ENCODE measurements around the gene ACVR2A.

ACVR2A gene

DNA sequence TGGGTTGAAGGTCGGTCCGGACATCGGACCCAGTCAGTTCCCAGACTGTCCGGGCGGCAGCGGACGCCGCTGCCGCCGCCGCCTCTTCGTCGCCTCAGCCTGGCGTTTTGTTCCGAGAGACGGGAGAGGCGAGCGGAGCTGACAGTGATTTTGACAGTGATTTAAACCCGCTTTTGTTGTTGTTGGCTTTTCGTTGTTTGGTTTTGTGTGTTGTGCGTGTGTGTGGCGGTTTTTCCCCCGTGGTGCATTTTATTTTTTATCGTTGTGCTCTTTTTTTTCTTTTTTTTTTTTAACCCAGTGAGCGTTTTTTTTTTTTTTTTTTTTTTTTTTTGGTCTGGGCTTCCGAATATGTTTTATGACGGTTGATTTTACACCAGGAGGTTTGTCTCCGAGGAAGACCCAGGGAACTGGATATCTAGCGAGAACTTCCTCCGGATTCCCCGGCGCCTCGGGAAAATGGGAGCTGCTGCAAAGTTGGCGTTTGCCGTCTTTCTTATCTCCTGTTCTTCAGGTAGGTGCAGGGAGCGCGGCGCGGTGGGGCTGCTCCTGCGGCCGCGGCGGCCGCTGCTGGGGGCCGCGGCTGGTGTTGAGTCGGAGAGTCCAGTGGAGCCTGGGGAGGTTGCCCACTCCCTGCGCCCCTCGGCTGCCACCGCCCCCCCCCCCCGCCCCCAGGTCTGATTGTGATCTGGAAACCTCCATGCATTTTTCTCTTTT, at the start of gene ACVR2A:
Gene ACVR2A, plus strand, starts transcription at position 333 of the 714 bp plus-strand sequence. Its CDS starts 124 bp downstream, at position 457.
- peak; percentile 37 for DNase-seq (ENCODE audit: low read depth)

DNA sequence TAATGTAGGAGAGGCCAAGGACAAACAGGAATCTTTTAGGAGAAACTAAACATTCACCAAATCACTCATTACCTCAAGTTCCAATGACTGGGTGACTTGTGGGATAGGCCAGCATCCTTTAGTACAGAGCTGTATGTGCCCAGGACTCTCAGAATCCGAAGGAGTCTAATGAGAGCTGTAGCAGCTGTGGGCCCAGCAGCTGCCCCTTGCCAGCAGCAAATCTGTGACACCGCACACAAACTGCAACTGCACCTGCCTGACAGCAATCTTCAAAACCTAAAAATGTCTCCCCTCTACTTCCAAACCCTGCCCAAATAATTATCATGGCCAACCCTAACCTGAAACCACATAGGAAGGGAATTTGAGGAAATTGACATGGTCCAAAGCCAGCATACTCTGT, 44.5 kb upstream of the ACVR2A start:
- DNase-seq (ENCODE audit: low read depth), result no peak

- DNase-seq (ENCODE audit: low read depth), result no peak
These were observed 38.0 kb upstream of the ACVR2A start for GRCh38 chr2:147806846-147807245.

- no peak for DNase-seq (ENCODE audit: low read depth)
These were observed 36.3 kb upstream of the ACVR2A start for GRCh38 chr2:147808520-147808919.

- no peak for DNase-seq (ENCODE audit: low read depth)
These were observed 33.7 kb upstream of the ACVR2A start for GRCh38 chr2:147810883-147811765.

- DNase-seq (ENCODE audit: low read depth), result peak; percentile 87
These were observed 26.1 kb upstream of the ACVR2A start for GRCh38 chr2:147818741-147819140.

- no peak for DNase-seq (ENCODE audit: low read depth)
These were observed 20.2 kb upstream of the ACVR2A start for GRCh38 chr2:147824620-147825019.

DNA sequence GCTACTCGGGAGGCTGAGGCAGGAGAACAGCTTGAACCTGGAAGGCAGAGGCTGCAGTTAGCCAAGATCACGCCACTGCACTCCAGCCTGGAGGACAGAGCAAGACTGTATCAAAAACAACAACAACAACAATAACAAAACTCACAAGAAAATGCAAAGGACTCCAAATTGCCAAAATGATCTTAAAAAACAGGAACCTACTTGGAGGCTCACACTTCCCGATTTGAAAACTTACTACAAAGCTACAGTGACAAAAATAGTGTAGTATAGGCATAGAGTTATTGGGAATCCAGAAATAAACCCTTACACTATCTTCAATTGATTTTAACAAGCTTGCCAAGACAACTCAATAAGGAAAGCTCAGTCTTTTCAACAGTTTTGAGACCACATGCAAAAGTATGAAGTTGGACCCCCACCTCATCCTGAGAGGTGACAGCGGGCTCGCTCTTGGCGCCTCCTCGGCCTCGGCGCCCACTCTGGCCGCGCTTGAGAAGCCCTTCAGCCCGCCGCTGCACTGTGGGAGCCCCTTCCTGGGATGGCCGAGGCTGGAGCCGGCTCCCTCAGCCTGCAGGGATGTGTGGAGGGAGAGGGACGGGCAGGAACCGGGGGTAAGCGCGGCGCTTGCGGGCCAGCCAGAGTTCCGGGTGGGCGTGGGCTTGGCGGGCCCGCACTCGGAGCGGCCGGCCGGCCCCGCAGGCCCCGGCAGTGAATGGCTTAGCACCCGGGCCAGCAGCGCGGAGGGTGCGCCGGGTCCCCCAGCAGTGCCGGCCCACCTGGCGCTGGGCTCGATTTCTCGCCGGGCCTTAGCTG, 18.3 kb upstream of the ACVR2A start:
- no peak for DNase-seq (ENCODE audit: low read depth)

GRCh38 chr2:147827088-147827375, 17.8 kb upstream of the ACVR2A start:
- DNase-seq (ENCODE audit: low read depth), result no peak

- peak; percentile 80 for DNase-seq (ENCODE audit: low read depth)
These were observed 15.7 kb upstream of the ACVR2A start for GRCh38 chr2:147829106-147829505.

- no peak for DNase-seq (ENCODE audit: low read depth)
These were observed 8.7 kb upstream of the ACVR2A start for GRCh38 chr2:147836099-147836498.

GRCh38 chr2:147843391-147843863, 1.4 kb upstream of the ACVR2A start:
- DNase-seq (ENCODE audit: low read depth), result no peak

DNA sequence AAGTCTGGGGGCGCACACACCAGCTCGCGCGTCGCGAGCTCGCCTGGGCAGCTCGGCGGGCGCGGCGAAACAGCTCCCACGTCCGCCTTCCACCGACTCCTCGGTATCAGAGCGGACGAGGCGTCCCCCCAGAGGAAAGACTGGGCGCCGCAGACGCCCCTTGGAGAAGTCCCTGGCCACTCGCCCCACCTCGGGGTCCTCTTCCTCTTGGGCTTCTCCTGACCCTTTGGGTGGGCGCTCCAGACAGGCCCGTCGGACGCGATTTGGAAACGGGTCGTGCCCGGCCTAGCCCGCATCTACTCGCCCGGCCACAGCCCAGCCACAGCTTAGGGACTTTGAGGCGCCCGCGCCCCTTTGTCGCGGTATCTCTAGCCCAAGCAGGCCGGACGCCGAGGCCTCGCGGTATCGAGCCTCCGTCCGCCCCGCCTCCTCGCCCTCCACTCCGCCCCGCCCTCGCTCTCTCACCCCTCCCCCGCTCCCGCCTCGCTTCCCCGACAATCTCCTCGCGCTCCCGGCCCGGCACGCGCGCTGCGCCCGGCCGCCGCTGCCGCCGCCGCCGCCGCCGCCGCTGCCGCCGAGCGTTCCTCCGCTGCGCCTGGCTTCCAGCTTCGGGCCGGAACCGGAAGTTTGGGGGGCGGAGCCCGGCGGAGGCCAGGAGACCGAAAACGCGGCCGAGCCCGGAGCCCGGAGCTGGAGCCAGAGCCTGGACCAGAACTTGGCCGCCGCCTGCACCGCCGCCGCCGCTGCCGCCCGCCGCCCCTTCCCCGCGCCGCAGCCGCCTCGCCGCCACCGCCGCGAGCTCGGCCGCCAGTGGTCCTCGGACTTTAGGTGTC, 749 bp upstream of the ACVR2A start:
- peak; percentile 87 for DNase-seq (ENCODE audit: low read depth)

- peak; percentile 31 for DNase-seq (ENCODE audit: low read depth)
These were observed 662 bp downstream of the ACVR2A start for GRCh38 chr2:147845411-147845971.

DNA sequence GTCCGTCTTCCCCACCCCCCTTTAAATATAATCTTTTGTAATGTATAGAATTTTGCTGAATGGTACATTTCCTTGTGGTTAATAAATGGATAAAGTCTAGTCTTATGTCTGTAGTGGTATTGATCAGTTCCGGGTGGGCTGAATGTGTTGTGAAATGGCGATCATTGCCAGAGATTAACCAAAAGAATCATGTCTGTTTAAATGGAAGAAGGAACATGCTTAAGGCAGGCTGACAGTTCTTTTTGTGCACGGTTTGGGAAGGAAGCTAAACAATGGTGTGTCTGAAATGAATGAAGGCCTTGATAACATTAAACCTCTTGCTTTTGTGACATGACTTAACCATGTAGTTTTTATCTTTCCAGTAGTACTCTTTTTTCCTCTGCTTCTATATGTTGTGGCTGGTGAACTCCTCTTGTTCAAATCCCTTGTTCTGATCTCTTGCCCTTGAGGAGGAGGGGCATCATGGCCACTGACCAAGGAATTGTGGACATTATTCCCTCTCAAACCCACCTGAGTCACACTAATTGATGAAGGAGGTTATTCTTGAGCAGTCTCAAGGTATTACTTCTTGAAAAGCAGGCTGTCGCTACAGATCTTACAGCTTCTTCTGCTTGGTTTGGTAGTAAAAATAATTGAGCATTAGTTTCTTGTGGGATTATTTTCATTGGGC, 1.7 kb downstream of the ACVR2A start:
- DNase-seq (ENCODE audit: low read depth), result peak; percentile 10

GRCh38 chr2:147847746-147848391, 3.0 kb downstream of the ACVR2A start:
- DNase-seq (ENCODE audit: low read depth), result peak; percentile 76

DNA sequence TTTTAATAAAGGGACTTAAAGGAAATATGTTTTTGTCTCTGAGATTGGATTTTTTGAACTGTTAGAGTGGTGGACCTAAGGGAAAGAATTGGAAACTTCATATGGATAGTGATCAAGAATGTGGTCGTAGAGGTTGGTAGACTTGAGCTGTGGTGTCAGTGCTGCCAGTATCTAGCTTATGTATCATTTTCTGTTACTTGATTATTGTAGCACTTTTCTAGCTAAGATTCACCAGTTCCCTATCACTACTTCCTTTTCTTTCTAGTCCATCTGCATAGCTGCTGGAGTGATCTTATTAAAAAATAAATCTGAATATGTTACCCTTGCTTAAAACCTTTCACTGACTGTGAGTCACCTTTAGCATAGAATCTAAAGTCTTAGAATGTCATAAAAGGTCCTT, 6.0 kb downstream of the ACVR2A start:
- DNase-seq (ENCODE audit: low read depth), result no peak

DNA sequence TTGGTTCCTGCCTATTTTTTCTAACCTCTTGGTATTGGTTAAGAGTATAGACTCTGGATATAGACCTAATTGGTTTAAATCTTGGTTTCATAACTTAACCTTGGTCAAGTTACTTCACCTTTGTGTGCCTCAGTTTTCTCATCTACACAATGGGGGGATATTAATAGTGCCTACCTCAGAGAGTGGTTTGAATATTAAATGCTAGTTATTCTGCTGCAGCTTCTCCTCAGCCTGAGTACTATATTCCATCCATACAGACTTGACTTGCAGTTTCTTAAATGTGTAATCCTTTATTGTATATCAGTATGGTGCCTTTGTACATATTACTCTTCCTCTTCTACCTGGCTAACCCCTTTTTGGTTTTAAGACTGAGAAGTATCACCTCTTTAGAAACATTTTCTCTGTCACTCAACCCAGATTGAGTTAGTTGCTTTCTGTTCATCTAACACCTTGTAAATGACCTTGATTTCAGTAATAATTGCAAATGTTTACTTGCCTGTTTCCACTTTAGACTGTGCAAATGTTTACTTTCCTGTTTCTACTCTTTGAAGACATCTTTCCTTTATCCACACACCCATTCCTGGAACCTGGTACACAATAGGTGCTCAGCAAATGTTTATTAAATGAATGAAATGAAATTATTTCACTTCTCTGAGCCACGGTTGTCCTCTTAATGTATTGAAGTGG, 6.6 kb downstream of the ACVR2A start:
- no peak for DNase-seq (ENCODE audit: low read depth)

GRCh38 chr2:147854557-147855134, 9.8 kb downstream of the ACVR2A start:
- no peak for DNase-seq (ENCODE audit: low read depth)
